ENCODE data around the gene IER2.

GRCh38 chr19:13150931-13151604, 857 bp downstream of the IER2 start:
- TF ChIP-seq CTCF (conservative IDR thresholded peaks at IDR 0.05; ENCODE audit: low read depth, low read length) (no peak), EZH2 (IDR thresholded peaks at IDR 0.05; ENCODE audit: borderline replicate concordance, low read depth, low read length, poor library complexity, severe bottlenecking) (no peak)
